Uterus (tissue), 4 donors: ENCODE measurements around the gene KIDINS220. TPM values are rescaled to one million over a fixed set of nuclear protein-coding genes. Genes with fewer than 3 reads are reported as not detected.

Experiments
- DNase-seq, 2 donors: peaks; one replicate each; pipeline ENCODE4 v3.0.0-alpha.2; 2019 to 2020
- H3K27ac ChIP-seq, 2 donors: fragments of 200-600 bp; sonication (generic); 1 replicate in 1 of 2; 2 replicates in 1 of 2; pipeline ENCODE4 v1.5.1; 2016 to 2018
- H3K27me3 ChIP-seq, 2 donors: fragments of 200-600 bp; sonication (generic); one replicate each; pipeline ENCODE4 v1.5.1; 2018 to 2019; ENCODE audit warnings: control low read depth in 1 of 2
- H3K36me3 ChIP-seq, 2 donors: fragments of 200-600 bp; sonication (generic); one replicate each; pipeline ENCODE4 v1.5.1; 2019; ENCODE audit warnings: control low read depth in 1 of 2
- H3K4me1 ChIP-seq, 2 donors: fragments of 200-600 bp; sonication (generic); one replicate each; pipeline ENCODE4 v1.5.1; 2018 to 2019; ENCODE audit warnings: control low read depth in 1 of 2
- H3K4me3 ChIP-seq, 2 donors: fragments of 200-600 bp; sonication (generic); 1 replicate in 1 of 2; 2 replicates in 1 of 2; pipeline ENCODE4 v1.5.1; 2018 to 2019; ENCODE audit warnings: mild to moderate bottlenecking in 1 of 2
- H3K9me3 ChIP-seq, 2 donors: fragments of 200-600 bp; sonication (generic); one replicate each; pipeline ENCODE4 v1.5.1; 2019; ENCODE audit warnings: control low read depth in 1 of 2
- CTCF ChIP-seq, 4 experiments: fragments of 200-600 bp in 2 of 4; fragments of 450-650 bp in 2 of 4; sonication (generic) in 2 of 4; IDR thresholded peaks; one replicate each; pipeline ENCODE4 v1.5.1; 2016 to 2019; ENCODE audit warnings: antibody characterized with exemption in 4 of 4, mild to moderate bottlenecking in 2 of 4, moderate library complexity in 1 of 4
- POLR2A ChIP-seq, 2 donors: fragments of 450-650 bp; IDR thresholded peaks; one replicate each; pipeline ENCODE4 v1.6.1; 2016; ENCODE audit warnings: antibody characterized with exemption in 2 of 2, mild to moderate bottlenecking in 1 of 2, moderate library complexity in 1 of 2
- intact Hi-C: fragments of 100-400 bp; cut with DNase I; formaldehyde crosslinking; loops from one replicate; pipeline ENCODE4 v1.15.1; 2023; ENCODE audit warnings: low total_unique reads
- total RNA-seq, 4 donors: library from RNA; depleted of rRNA in 3 of 4; stranded (reverse); fragments of >200 nt in 3 of 4; gene quantifications; one replicate each; pipeline versions ENCODE4 v1.1.0 to v1.2.4, GENCODE V29; 2014 to 2023
- donor health status: DM: yes; HTN: yes; CAD: no.

Gene KIDINS220
- total RNA-seq, 4 donors from 2014 or later: 48.8 to 185 (median 72.8) TPM

DNA sequence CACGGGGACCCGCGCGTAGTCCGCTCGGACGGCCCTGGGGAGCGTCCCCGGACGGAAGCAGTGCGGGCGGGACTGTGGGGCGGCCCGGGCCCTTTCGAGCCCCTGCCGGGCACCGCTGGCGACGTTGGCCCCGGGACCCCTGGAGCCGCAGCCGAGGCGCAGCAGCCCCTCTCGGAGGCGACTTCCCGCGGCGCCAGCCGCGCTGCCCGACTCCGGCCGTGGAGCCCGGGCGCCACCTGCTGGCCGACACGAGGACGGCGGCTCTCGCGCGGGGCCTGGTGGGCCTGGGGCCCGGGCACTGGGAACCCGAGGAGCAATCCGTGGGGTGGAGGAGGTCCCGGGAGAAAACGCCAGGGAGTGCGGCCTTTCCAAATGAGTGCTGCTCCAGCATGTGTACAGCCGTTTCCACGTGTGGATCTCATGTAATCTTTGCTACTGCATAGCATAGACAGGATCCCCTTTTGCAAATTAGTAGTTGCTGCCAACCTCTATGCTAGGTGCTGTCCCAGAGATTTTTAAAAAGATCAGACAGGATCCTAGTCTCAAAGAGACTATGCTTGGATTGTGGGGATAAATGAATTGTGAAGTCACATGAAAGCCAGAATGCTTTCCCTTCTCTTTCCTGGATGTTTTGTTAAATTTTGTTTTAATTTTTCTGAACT lies 151.6 kb downstream of the KIDINS220 start:
- Histone ChIP-seq H3K27me3 (no peaks in the 10 kb centered on the region), H3K36me3 (no peaks in the 10 kb centered on the region), H3K27ac (peak overlapping the region; percentile 84 to 85), H3K4me3 (peak overlapping the region; percentile 31 to 72), H3K4me1 (peaks cover 0 to 3% of the 10 kb centered on the region in 2 donors), H3K9me3 (no peaks in the 10 kb centered on the region)
- intact Hi-C loops: loop anchor here (5.0 kb wide), 1 partner anchor 1259 kb away; no protein-coding TSS in a partner anchor
- peak in 1 of 2 donors; percentile 37 for TF ChIP-seq POLR2A (IDR thresholded peaks at IDR 0.05)
- peak; percentile 83 to 100 (median 98) for TF ChIP-seq CTCF (IDR thresholded peaks at IDR 0.05)
- DNase-seq: peak; percentile 47 to 78

DNA sequence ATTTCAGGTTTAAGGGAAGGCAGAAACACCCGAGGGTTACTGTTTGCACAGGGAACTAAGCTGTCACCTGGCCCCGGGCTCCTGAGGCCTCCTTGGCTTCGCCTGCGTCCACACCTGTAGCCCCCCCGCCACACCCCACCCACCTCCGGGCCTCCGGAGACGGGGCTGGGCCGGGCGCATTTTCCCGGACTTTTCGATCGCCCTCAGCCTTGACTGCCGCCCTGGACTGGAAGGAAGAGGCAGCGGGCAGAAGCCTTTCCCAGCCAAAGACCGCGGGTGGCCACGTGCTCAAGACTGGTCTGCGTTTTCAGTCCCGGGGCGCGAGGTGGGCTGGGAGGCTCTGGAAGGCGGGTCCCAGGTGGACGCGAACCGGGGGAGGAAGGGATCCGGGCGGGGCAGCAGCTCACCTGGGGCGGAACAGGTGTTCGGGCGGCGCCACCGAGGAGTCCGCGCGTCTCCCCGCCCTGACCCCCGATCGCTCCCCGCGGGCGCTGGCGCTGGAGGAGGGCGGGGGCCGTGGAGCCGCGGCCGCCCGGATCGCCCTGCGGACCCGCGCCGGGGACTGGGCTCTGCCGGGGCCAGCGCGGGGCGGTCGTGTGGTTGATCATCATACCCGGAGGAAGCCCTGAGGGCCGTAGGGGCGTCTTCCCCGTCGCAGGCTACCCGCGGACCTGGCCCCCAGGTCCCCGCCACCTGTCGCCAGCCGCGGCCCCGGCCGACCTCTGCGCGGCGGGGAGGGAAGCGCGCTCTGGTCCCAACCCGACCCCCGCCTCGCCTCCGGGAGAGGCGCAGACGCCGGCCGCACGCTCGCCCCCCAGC lies 152.3 kb downstream of the KIDINS220 start:
- H3K4me1 ChIP-seq: peaks cover 0 to 3% of the 10 kb centered on the region in 2 donors
- H3K27ac ChIP-seq: peak overlapping the region; percentile 84 to 85
- TF ChIP-seq CTCF (IDR thresholded peaks at IDR 0.05) (no peak), POLR2A (IDR thresholded peaks at IDR 0.05) (no peak)
- no peaks in the 10 kb centered on the region for H3K27me3 ChIP-seq
- peak; percentile 50 to 52 for DNase-seq
- H3K4me3 ChIP-seq: peak overlapping the region; percentile 31 to 72
- no peaks in the 10 kb centered on the region for H3K36me3 ChIP-seq
- no peaks in the 10 kb centered on the region for H3K9me3 ChIP-seq
- intact Hi-C loops: loop anchor here (5.0 kb wide), 1 partner anchor 1258 kb away; no protein-coding TSS in a partner anchor

- H3K4me1 ChIP-seq: peaks cover 0 to 3% of the 10 kb centered on the region in 2 donors
- intact Hi-C loops: no loop called here
- H3K27me3 ChIP-seq: no peaks in the 10 kb centered on the region
- no peaks in the 10 kb centered on the region for H3K9me3 ChIP-seq
- no peaks in the 10 kb centered on the region for H3K36me3 ChIP-seq
- TF ChIP-seq CTCF (IDR thresholded peaks at IDR 0.05) (no peak), POLR2A (IDR thresholded peaks at IDR 0.05) (no peak)
- H3K27ac ChIP-seq: peak overlapping the region; percentile 84 to 85
- peak; percentile 26 to 40 for DNase-seq
- H3K4me3 ChIP-seq: peak overlapping the region; percentile 31 to 72
Observed at GRCh38 chr2:8684540-8684877, 152.9 kb downstream of the KIDINS220 start.

- TF ChIP-seq POLR2A (IDR thresholded peaks at IDR 0.05): no peak
- no peak for TF ChIP-seq CTCF (IDR thresholded peaks at IDR 0.05)
- peak overlapping the region; percentile 74 to 80 for H3K4me3 ChIP-seq
- DNase-seq: peak; percentile 39 to 40
- no peaks in the 10 kb centered on the region for H3K9me3 ChIP-seq
- H3K27ac ChIP-seq: peak overlapping the region; percentile 85
- H3K4me1 ChIP-seq: peaks cover 0 to 3% of the 10 kb centered on the region in 2 donors
- intact Hi-C loops: no loop called here
- no peaks in the 10 kb centered on the region for H3K36me3 ChIP-seq
- no peaks in the 10 kb centered on the region for H3K27me3 ChIP-seq
Observed at GRCh38 chr2:8682719-8683667, 154.4 kb downstream of the KIDINS220 start.
